Measurements from ENCODE around the gene RTL10.

Gene RTL10

DNA sequence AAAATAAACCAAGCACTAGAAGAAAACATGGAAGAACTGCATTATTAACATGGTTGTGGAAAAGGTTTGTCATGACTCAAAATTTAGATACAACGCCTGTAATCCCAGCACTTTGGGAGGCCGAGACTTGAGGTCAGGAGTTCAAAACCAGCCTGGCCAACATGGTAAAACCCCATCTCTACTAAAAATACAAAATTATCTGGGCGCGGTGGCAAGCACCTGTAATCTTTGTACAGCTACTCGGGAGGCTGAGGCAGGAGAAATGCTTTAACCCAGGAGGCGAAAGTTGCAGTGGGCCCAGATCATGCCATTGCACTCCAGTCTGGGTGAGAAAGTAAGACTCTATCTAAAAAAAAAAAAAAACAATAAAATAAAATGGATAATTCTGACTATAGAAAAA is 23.7 kb downstream of the RTL10 start:
- no peak for DNase-seq (ENCODE audit: low read depth)

DNA sequence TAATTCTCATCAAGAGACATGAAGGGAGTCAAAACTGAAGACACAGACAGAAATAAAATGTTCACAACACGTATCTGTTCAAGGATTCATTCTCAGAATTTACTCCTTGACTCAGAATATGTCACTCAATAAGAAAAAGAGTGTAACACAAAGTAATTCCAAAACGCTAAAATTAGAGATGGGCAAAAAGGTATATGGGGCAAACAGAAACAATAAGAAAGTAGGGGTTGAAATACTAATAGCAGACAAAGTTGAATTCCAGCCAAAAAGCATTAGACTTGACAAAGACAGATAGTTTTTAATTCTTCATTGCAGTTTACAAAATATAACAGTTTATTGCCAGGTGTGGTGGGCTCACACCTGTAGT is 26.7 kb downstream of the RTL10 start:
- no peak for DNase-seq (ENCODE audit: low read depth)
- no peak overlapping the region for H3K4me3 ChIP-seq (ENCODE audit: low read depth, low read length)
- TF ChIP-seq, protein P1, sequence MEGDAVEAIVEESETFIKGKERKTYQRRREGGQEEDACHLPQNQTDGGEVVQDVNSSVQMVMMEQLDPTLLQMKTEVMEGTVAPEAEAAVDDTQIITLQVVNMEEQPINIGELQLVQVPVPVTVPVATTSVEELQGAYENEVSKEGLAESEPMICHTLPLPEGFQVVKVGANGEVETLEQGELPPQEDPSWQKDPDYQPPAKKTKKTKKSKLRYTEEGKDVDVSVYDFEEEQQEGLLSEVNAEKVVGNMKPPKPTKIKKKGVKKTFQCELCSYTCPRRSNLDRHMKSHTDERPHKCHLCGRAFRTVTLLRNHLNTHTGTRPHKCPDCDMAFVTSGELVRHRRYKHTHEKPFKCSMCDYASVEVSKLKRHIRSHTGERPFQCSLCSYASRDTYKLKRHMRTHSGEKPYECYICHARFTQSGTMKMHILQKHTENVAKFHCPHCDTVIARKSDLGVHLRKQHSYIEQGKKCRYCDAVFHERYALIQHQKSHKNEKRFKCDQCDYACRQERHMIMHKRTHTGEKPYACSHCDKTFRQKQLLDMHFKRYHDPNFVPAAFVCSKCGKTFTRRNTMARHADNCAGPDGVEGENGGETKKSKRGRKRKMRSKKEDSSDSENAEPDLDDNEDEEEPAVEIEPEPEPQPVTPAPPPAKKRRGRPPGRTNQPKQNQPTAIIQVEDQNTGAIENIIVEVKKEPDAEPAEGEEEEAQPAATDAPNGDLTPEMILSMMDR (IDR thresholded peaks at IDR 0.05; ENCODE audit: low read depth, low read length, missing control alignments): no peak

More for the DNA sequence above, 23.7 kb downstream of the RTL10 start:
- no peak overlapping the region for H3K4me3 ChIP-seq (ENCODE audit: low read depth, low read length)
- TF ChIP-seq, protein P1 (IDR thresholded peaks at IDR 0.05; ENCODE audit: low read depth, low read length, missing control alignments): no peak

DNA sequence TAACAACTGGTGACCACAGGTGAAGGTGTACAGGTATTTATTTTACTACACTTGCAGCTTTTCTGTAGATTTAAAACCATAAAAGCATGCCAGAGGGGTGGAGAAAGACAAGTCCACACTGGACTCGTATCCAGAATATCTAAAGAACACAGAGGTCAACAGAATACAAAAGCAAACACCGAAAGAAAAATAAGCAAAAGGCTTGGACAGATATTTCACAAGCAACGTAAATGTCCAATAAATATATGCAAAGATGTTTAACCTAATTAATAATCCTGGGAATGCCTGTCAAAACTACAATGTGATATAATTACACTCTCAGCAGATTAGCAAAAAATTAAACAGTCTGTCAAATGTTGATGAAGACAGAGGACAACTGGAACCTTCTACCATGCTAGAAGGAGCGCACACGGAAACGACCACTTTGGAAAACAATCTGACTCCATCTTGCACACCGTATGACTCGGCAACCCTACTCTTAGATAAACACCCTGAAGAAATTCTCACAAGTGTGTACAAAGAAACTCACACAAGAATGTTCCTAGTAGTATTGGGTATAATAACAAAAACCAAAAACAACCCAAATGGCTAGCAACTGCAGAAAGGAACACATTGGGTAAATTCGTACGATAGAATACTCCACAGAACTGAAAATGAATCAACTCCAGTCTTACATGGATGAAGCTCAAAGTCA is 27.2 kb downstream of the RTL10 start:
- TF ChIP-seq, protein P1 (IDR thresholded peaks at IDR 0.05; ENCODE audit: low read depth, low read length, missing control alignments): no peak
- no peak for DNase-seq (ENCODE audit: low read depth)
- no peak overlapping the region for H3K4me3 ChIP-seq (ENCODE audit: low read depth, low read length)

DNA sequence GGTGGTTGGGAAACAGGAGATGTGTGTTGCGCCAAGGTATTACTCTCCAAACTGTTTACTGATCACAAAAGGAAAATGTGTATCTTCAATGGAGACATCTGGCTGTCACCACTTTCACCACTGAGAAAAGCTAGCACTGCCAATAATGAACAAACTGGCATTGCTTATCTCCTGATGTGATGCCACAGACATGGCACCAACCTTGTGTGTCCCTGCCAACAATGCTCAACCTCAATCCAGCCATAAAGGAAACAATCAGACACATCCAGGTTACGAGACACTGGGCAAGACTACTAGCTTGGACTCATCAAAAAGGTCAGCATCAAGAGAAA is 28.1 kb downstream of the RTL10 start:
- no peak for DNase-seq (ENCODE audit: low read depth)
- TF ChIP-seq, protein P1 (IDR thresholded peaks at IDR 0.05; ENCODE audit: low read depth, low read length, missing control alignments): no peak
- H3K4me3 ChIP-seq (ENCODE audit: low read depth, low read length): no peak overlapping the region

DNA sequence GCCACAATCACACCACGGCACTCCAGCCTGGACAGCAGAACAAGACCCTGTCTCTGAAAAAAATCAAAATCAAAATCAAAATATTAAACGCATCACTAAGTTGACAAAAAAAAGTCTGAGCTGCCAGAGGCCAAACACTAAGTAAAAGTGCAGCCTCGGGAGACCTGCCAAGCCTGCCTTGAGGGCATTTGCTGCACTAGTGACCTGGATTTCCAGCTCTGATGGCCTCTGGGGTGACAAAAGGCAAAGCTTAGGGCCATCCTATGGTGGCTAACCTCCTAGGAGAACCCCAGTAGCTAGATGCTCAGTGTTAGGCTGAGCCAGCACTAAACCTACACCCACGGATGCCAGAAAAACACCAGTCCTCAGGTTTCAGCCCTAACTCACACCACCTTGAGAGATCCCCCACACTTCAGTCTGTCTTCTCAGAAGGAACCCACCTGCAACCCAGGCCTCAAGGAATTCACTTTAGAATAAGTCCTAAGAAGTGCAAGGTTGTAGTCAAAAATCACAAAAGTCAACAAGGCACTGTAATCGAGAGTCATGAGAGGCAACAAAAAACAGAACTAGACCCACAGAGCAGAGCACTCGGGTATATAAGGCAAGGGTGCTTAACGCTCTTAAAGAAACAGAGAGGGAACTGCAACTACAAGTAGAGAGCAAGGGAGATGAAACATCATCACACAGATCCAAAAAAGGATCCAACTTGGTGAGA is 28.6 kb downstream of the RTL10 start:
- DNase-seq (ENCODE audit: low read depth): no peak
- H3K4me3 ChIP-seq (ENCODE audit: low read depth, low read length): no peak overlapping the region
- TF ChIP-seq, protein P1 (IDR thresholded peaks at IDR 0.05; ENCODE audit: low read depth, low read length, missing control alignments): no peak

DNA sequence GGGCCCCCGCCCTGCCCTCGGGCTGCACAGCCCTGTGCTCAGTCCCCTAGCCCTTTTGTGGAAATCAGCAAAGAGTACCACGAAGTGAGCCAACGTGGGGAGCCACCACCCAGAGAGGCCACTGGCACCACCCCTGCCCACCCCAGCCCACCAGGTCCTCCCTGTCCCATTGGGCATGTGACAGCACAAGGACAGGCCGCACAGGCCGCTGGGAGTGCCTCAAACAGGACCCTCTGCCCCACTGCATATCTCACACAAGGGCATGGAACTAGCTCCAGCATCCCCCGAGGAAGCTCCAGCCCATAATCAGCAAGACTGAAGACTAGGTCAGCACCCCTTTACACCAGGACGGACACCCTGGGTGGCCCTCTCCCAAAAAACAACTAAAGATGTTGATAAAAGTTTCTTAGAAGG is 29.7 kb downstream of the RTL10 start:
- TF ChIP-seq, protein P1 (IDR thresholded peaks at IDR 0.05; ENCODE audit: low read depth, low read length, missing control alignments): no peak

More for the DNA sequence above, 29.7 kb downstream of the RTL10 start:
- H3K4me3 ChIP-seq (ENCODE audit: low read depth, low read length): no peak overlapping the region
- DNase-seq (ENCODE audit: low read depth): no peak
